ENCODE data around the gene PTPRN2.
"Not testable (repeated sequence)": the region's sequence is repeated elsewhere in the genome, so short reads cannot be mapped to it uniquely, and the experiment has no call there.

The PTPRN2 gene

DNA sequence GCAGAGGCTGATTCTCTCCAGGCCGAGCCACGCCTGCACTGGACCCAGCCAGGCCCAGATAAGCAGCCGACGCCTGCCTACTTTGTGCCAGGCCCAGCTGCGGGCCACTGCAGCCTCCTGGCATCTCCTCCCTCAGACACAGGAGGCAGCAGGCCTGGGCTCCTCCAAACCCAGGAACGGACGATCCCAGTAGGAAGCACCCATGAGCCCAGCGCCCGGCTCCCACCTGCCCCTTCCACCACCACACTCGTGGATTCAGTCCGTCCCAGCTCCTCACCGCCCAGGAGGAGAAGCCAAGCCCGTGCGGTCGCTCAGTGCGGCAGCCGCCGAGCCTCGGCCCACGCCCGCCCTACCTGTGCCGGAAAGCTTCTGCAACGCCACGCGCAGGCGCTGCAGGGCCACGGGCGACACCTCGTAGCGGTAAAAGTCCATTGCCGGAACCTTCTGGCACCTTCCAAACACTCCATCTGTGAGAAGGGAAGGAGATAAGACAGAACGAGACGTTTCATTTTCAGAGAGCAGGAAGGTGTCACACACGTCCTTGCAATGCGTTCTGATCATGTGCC, 271.1 kb downstream of the PTPRN2 start:
- H3K9me3 ChIP-seq (ENCODE audit: control insufficient read depth, low read length), result no peaks in the 10 kb centered on the region
- no peak overlapping the region for H3K9ac ChIP-seq (ENCODE audit: low read length)
- no peaks in the 10 kb centered on the region for H3K36me3 ChIP-seq (ENCODE audit: control insufficient read depth, insufficient read depth, low read length)

GRCh38 chr7:158315881-158316280, 271.7 kb downstream of the PTPRN2 start:
- Histone ChIP-seq H3K9ac (ENCODE audit: low read length) (no peak overlapping the region), H3K4me1 (ENCODE audit: control insufficient read depth, insufficient read depth, low read length) (no peaks in the 10 kb centered on the region), H3K4me3 (ENCODE audit: low read length) (no peak overlapping the region), H3K9me3 (ENCODE audit: control insufficient read depth, low read length) (no peaks in the 10 kb centered on the region), H3K27me3 (ENCODE audit: control insufficient read depth, insufficient read depth, low read length) (no peaks in the 10 kb centered on the region), H3K36me3 (ENCODE audit: control insufficient read depth, insufficient read depth, low read length) (no peaks in the 10 kb centered on the region)

More for the DNA sequence above, 271.1 kb downstream of the PTPRN2 start:
- Histone ChIP-seq H3K4me1 (ENCODE audit: control insufficient read depth, insufficient read depth, low read length) (no peaks in the 10 kb centered on the region), H3K4me3 (ENCODE audit: low read length) (no peak overlapping the region), H3K27me3 (ENCODE audit: control insufficient read depth, insufficient read depth, low read length) (no peaks in the 10 kb centered on the region)

- Histone ChIP-seq H3K9me3 (ENCODE audit: control insufficient read depth, low read length) (no peaks in the 10 kb centered on the region), H3K36me3 (ENCODE audit: control insufficient read depth, insufficient read depth, low read length) (no peaks in the 10 kb centered on the region), H3K27me3 (ENCODE audit: control insufficient read depth, insufficient read depth, low read length) (no peaks in the 10 kb centered on the region), H3K4me3 (ENCODE audit: low read length) (no peak overlapping the region), H3K9ac (ENCODE audit: low read length) (no peak overlapping the region), H3K4me1 (ENCODE audit: control insufficient read depth, insufficient read depth, low read length) (no peaks in the 10 kb centered on the region)
Measured at GRCh38 chr7:158315326-158315725, 272.3 kb downstream of the PTPRN2 start.

- Histone ChIP-seq H3K9me3 (ENCODE audit: control insufficient read depth, low read length) (no peaks in the 10 kb centered on the region), H3K4me1 (ENCODE audit: control insufficient read depth, insufficient read depth, low read length) (no peaks in the 10 kb centered on the region), H3K36me3 (ENCODE audit: control insufficient read depth, insufficient read depth, low read length) (no peaks in the 10 kb centered on the region), H3K27me3 (ENCODE audit: control insufficient read depth, insufficient read depth, low read length) (no peaks in the 10 kb centered on the region), H3K4me3 (ENCODE audit: low read length) (no peak overlapping the region), H3K9ac (ENCODE audit: low read length) (no peak overlapping the region)
Measured at GRCh38 chr7:158314394-158314793, 273.2 kb downstream of the PTPRN2 start.

DNA sequence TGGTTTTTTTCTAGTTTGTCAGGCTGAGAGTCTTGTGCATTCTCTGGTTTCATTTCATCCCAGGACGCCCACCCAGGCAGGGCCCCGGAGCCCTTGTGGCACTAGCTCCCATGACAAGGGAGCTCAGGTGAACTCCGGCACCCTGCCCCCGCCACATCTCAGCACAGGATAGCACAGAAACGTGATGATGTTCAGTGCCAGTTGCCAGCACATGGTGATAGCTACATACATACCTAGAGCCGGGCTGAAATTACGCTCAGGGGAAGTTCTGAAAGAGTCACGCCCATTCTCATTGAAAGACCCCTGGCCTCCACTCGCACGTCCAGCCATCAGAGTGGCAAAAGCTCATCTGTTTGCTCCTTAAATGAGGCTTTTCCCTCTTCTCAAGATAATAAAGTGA, 273.7 kb downstream of the PTPRN2 start:
- Histone ChIP-seq H3K9me3 (ENCODE audit: control insufficient read depth, low read length) (no peaks in the 10 kb centered on the region), H3K36me3 (ENCODE audit: control insufficient read depth, insufficient read depth, low read length) (no peaks in the 10 kb centered on the region), H3K27me3 (ENCODE audit: control insufficient read depth, insufficient read depth, low read length) (no peaks in the 10 kb centered on the region), H3K4me3 (ENCODE audit: low read length) (no peak overlapping the region), H3K4me1 (ENCODE audit: control insufficient read depth, insufficient read depth, low read length) (no peaks in the 10 kb centered on the region), H3K9ac (ENCODE audit: low read length) (no peak overlapping the region)

DNA sequence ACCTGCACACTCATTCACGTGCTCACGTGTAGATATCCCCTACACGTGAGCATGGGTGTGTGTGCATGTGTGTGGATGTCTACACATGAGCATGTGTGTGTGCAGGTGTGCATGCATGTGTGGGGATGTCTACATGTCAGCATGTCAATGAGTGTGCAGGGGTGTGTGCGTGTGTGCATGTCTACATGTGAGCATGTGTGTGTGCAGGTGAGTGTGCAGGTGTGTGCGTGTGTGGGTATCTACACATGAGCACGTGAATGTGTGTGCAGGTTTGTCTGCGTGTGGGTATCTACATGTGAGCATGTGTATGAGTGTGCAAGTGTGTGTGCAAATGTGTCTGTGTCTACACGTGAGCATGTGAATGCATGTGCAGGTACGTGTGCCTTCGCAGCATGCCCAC, 274.8 kb downstream of the PTPRN2 start:
- Histone ChIP-seq H3K9ac (ENCODE audit: low read length) (no peak overlapping the region), H3K4me1 (ENCODE audit: control insufficient read depth, insufficient read depth, low read length) (no peaks in the 10 kb centered on the region), H3K27me3 (ENCODE audit: control insufficient read depth, insufficient read depth, low read length) (no peaks in the 10 kb centered on the region), H3K36me3 (ENCODE audit: control insufficient read depth, insufficient read depth, low read length) (no peaks in the 10 kb centered on the region), H3K9me3 (ENCODE audit: control insufficient read depth, low read length) (no peaks in the 10 kb centered on the region), H3K4me3 (ENCODE audit: low read length) (no peak overlapping the region)

GRCh38 chr7:158311791-158312190, 275.8 kb downstream of the PTPRN2 start:
- H3K4me3 ChIP-seq (ENCODE audit: low read length), result no peak overlapping the region
- no peaks in the 10 kb centered on the region for H3K4me1 ChIP-seq (ENCODE audit: control insufficient read depth, insufficient read depth, low read length)
- H3K27me3 ChIP-seq (ENCODE audit: control insufficient read depth, insufficient read depth, low read length), result no peaks in the 10 kb centered on the region
- no peaks in the 10 kb centered on the region for H3K9me3 ChIP-seq (ENCODE audit: control insufficient read depth, low read length)
- H3K36me3 ChIP-seq (ENCODE audit: control insufficient read depth, insufficient read depth, low read length), result no peaks in the 10 kb centered on the region
- H3K9ac ChIP-seq (ENCODE audit: low read length), result no peak overlapping the region

- Histone ChIP-seq H3K9me3 (ENCODE audit: control insufficient read depth, low read length) (no peaks in the 10 kb centered on the region), H3K4me3 (ENCODE audit: low read length) (no peak overlapping the region), H3K36me3 (ENCODE audit: control insufficient read depth, insufficient read depth, low read length) (no peaks in the 10 kb centered on the region), H3K4me1 (ENCODE audit: control insufficient read depth, insufficient read depth, low read length) (no peaks in the 10 kb centered on the region), H3K9ac (ENCODE audit: low read length) (no peak overlapping the region), H3K27me3 (ENCODE audit: control insufficient read depth, insufficient read depth, low read length) (no peaks in the 10 kb centered on the region)
Measured at GRCh38 chr7:158310924-158311666, 276.5 kb downstream of the PTPRN2 start.

GRCh38 chr7:158309868-158310763, 277.5 kb downstream of the PTPRN2 start:
- H3K9me3 ChIP-seq (ENCODE audit: control insufficient read depth, low read length), result no peaks in the 10 kb centered on the region
- no peaks in the 10 kb centered on the region for H3K4me1 ChIP-seq (ENCODE audit: control insufficient read depth, insufficient read depth, low read length)
- H3K4me3 ChIP-seq (ENCODE audit: low read length), result no peak overlapping the region
- no peaks in the 10 kb centered on the region for H3K36me3 ChIP-seq (ENCODE audit: control insufficient read depth, insufficient read depth, low read length)
- H3K9ac ChIP-seq (ENCODE audit: low read length), result no peak overlapping the region
- H3K27me3 ChIP-seq (ENCODE audit: control insufficient read depth, insufficient read depth, low read length), result no peaks in the 10 kb centered on the region

- Histone ChIP-seq H3K36me3 (ENCODE audit: control insufficient read depth, insufficient read depth, low read length) (no peaks in the 10 kb centered on the region), H3K9ac (ENCODE audit: low read length) (no peak overlapping the region), H3K27me3 (ENCODE audit: control insufficient read depth, insufficient read depth, low read length) (no peaks in the 10 kb centered on the region), H3K9me3 (ENCODE audit: control insufficient read depth, low read length) (no peaks in the 10 kb centered on the region), H3K4me3 (ENCODE audit: low read length) (no peak overlapping the region), H3K4me1 (ENCODE audit: control insufficient read depth, insufficient read depth, low read length) (no peaks in the 10 kb centered on the region)
Measured at GRCh38 chr7:158308001-158308400, 279.6 kb downstream of the PTPRN2 start.

DNA sequence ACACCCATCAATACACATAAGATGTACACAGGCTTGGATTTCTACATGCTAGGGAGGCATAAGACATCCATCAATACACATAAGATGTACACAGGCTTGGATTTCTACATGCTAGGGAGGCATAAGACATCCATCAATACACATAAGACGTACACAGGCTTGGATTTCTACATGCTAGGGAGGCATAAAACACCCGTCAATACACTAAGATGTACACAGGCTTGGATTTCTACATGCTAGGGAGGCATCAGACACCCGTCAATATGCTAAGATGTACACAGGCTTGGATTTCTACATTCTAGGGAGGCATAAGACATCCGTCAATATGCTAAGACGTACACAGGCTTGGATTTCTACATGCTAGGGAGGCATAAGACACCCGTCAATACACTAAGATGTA, 283.6 kb downstream of the PTPRN2 start:
- H3K4me1 ChIP-seq (ENCODE audit: control insufficient read depth, insufficient read depth, low read length); H3K36me3 ChIP-seq (ENCODE audit: control insufficient read depth, insufficient read depth, low read length); H3K9me3 ChIP-seq (ENCODE audit: control insufficient read depth, low read length); H3K27me3 ChIP-seq (ENCODE audit: control insufficient read depth, insufficient read depth, low read length); H3K4me3 ChIP-seq (ENCODE audit: low read length); H3K9ac ChIP-seq (ENCODE audit: low read length): not testable (repeated sequence)

GRCh38 chr7:158303121-158303520, 284.5 kb downstream of the PTPRN2 start:
- Histone ChIP-seq H3K27me3 (ENCODE audit: control insufficient read depth, insufficient read depth, low read length) (no peaks in the 10 kb centered on the region), H3K9me3 (ENCODE audit: control insufficient read depth, low read length) (no peaks in the 10 kb centered on the region), H3K4me3 (ENCODE audit: low read length) (no peak overlapping the region), H3K4me1 (ENCODE audit: control insufficient read depth, insufficient read depth, low read length) (no peaks in the 10 kb centered on the region), H3K9ac (ENCODE audit: low read length) (no peak overlapping the region), H3K36me3 (ENCODE audit: control insufficient read depth, insufficient read depth, low read length) (no peaks in the 10 kb centered on the region)

All from mucosa of stomach (tissue), 1 donor.